Gastroesophageal sphincter (tissue), 3 donors: ENCODE data around the gene PDZD2.

ENCODE experiments used
- EP300 ChIP-seq: sonication (generic); formaldehyde crosslinking; IDR thresholded peaks from one replicate; pipeline ENCODE4 v1.6.1; 2017; ENCODE audit warnings: antibody characterized with exemption, mild to moderate bottlenecking
- POLR2A ChIP-seq, 2 donors: fragments of 450-650 bp; IDR thresholded peaks; one replicate each; pipeline ENCODE4 v1.6.1; 2017; ENCODE audit warnings: antibody characterized with exemption in 2 of 2, mild to moderate bottlenecking in 2 of 2, moderate library complexity in 1 of 2
- TF ChIP-seq, protein P1 (sequence below), 4 experiments: fragments of 200-600 bp in 2 of 4; fragments of 450-650 bp in 2 of 4; sonication (generic) in 1 of 4; IDR thresholded peaks; one replicate each; pipeline ENCODE4 v1.5.1; 2017 to 2019; ENCODE audit warnings: antibody characterized with exemption in 4 of 4, mild to moderate bottlenecking in 2 of 4, moderate library complexity in 2 of 4

DNA sequence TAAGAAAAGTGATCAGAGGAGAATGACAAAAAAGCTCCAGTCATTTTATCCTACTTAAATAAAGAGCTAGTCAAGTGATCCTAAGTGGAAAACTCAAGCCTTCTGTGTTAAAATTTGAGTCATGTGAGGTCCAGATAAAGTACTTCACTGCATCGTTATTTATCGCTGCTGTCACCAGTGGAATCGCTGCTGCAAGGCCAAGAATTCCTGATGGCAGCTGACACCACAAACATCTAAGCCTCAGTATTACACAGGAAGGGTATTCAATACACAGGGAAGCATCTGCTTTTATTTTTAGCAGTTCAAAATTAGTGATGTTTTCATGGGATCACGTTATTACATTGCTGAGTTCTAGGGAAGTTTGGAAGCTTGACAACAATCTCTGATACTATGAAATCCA is 344.9 kb downstream of the PDZD2 start:
- TF ChIP-seq, protein P1, sequence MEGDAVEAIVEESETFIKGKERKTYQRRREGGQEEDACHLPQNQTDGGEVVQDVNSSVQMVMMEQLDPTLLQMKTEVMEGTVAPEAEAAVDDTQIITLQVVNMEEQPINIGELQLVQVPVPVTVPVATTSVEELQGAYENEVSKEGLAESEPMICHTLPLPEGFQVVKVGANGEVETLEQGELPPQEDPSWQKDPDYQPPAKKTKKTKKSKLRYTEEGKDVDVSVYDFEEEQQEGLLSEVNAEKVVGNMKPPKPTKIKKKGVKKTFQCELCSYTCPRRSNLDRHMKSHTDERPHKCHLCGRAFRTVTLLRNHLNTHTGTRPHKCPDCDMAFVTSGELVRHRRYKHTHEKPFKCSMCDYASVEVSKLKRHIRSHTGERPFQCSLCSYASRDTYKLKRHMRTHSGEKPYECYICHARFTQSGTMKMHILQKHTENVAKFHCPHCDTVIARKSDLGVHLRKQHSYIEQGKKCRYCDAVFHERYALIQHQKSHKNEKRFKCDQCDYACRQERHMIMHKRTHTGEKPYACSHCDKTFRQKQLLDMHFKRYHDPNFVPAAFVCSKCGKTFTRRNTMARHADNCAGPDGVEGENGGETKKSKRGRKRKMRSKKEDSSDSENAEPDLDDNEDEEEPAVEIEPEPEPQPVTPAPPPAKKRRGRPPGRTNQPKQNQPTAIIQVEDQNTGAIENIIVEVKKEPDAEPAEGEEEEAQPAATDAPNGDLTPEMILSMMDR (IDR thresholded peaks at IDR 0.05) = no peak
- no peak for TF ChIP-seq POLR2A (IDR thresholded peaks at IDR 0.05)
- TF ChIP-seq EP300 = no peak
